ENCODE results near the gene BBS5. TPM values are rescaled to one million over a fixed set of nuclear protein-coding genes. Genes with fewer than 3 reads are reported as not detected.

The BBS5 gene
- 2.9 and 5.0 TPM in 2 replicates for total RNA-seq

DNA sequence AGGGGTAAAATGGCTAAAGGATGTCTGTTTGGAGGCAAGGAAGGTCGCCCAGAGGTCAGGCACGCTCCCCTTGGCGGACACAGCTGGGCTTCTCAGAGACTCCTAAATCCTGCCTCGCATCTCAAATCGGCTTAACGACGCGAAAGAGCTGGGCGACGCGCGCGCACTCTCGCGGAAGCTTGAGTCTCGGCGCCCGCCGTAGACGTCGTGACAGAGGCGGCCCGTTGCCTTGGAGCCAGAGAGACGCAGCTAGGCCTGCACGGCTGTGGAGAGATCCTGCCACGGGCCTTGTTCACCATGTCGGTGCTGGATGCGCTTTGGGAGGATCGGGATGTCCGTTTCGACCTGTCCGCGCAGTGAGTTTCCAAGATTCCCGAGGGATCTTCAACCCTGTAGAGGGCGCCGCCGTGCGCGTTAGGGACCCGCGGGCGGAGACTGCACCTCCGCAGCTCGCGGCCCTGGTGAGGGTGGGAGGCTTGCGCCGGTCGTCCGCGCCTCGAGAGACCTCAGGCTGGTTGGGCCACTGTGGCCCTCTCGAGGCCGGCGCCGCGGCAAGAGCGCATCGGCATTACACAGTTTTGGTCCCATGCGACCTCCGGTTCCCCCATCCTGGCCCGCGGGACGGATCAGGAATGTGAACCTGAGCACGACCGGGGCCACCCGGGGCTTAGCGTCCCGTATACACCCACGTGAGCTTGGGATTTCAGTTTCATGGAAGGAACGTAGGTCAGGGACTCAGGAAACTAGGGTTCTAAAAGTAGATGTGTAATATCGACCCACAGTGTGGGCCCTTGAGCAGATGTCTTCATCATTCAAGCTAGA is at the start of gene BBS5:
TSS of gene BBS5 (plus strand) at position 238 of the 822 bp plus-strand sequence. CDS start at position 298, 60 bp downstream.

DNA sequence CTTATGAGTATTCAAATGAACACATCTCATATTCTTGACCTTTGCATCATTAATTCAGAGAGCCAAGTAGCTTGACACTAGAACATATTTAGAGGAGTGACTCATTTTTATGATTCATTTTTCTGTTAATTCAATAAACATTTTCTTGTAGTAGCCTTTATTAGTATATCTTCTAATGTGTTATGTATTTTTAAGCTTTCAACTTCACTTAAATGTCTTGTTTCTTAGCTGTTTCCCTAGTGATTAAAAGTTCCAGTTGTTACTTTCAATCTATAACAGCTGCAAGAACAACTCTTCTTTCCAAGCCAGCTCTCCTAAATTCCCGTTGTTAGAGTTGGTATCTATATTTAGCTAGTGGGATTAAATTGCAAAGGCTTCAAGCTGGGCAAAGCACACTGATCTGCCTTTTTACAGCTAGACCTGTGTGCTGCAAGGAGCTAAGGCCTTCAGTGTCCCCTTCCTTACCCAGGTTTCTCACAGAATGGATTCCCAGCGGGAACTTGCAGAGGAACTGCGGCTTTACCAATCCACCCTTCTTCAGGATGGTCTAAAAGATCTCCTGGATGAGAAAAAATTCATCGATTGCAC is 30.1 kb downstream of the BBS5 start, which contains the start of gene KLHL41:
TSS of gene KLHL41 (plus strand) at position 405 of the 588 bp plus-strand sequence. CDS start at position 482, 77 bp downstream.

Other genes starting within 250 kb of the BBS5 start
- not detected in 2 replicates for gene LRP2, start 117.0 kb upstream of the BBS5 start, total RNA-seq
- gene KLHL41, start 30.2 kb downstream of the BBS5 start, total RNA-seq: under 0.01 and 0.15 TPM in 2 replicates
- 23.4 and 35.9 TPM in 2 replicates for gene FASTKD1, start 94.4 kb downstream of the BBS5 start, total RNA-seq
- gene PPIG, start 104.9 kb downstream of the BBS5 start, total RNA-seq: 20.5 and 32.8 TPM in 2 replicates
- not detected in 2 replicates for gene CFAP210, start 214.9 kb downstream of the BBS5 start, total RNA-seq
- gene PHOSPHO2, start 215.0 kb downstream of the BBS5 start, total RNA-seq: 2.3 and 2.9 TPM in 2 replicates